Upper lobe of left lung (tissue), 6 donors: ENCODE measurements around the gene GMPPA. TPM values are rescaled to one million over a fixed set of nuclear protein-coding genes. Genes with fewer than 3 reads are reported as not detected.

Experiments
- ATAC-seq, 2 donors: fragments of 200-7000 bp; cut with Tn5 transposase; one replicate each; pipeline ENCODE4 v1.9.1; 2022; ENCODE audit warnings: mild to moderate bottlenecking in 2 of 2, moderate library complexity in 2 of 2; ENCODE audit not compliant: low FRiP score in 2 of 2
- DNase-seq, 2 donors: peaks; one replicate each; pipeline ENCODE4 v3.0.0-alpha.2; 2019 to 2020
- H3K27ac ChIP-seq, 4 donors: fragments of 200-600 bp; sonication (generic); one replicate each; pipeline ENCODE4 v1.5.1; 2016 to 2019
- H3K27me3 ChIP-seq, 4 donors: fragments of 200-600 bp; sonication (generic); one replicate each; pipeline ENCODE4 v1.5.1; 2017 to 2019
- H3K36me3 ChIP-seq, 4 donors: fragments of 200-600 bp; sonication (generic); one replicate each; pipeline ENCODE4 v1.5.1; 2016 to 2019
- H3K4me1 ChIP-seq, 4 donors: fragments of 200-600 bp; sonication (generic); one replicate each; pipeline ENCODE4 v1.5.1; 2018 to 2019
- H3K4me3 ChIP-seq, 4 donors: fragments of 200-600 bp; sonication (generic); one replicate each; pipeline ENCODE4 v1.5.1; 2017 to 2019; ENCODE audit warnings: mild to moderate bottlenecking in 2 of 4, moderate library complexity in 1 of 4
- H3K9me3 ChIP-seq, 4 donors: fragments of 200-600 bp; sonication (generic); one replicate each; pipeline ENCODE4 v1.5.1; 2018 to 2019
- EP300 ChIP-seq, 4 donors: sonication (generic); formaldehyde crosslinking; IDR thresholded peaks; one replicate each; pipeline ENCODE4 v1.5.1; 2017; ENCODE audit warnings: antibody characterized with exemption in 4 of 4, control low read depth in 2 of 4
- POLR2A ChIP-seq, 4 donors: fragments of 450-650 bp; IDR thresholded peaks; one replicate each; pipeline ENCODE4 v1.5.1; 2016 to 2017; ENCODE audit warnings: antibody characterized with exemption in 4 of 4, mild to moderate bottlenecking in 2 of 4
- POLR2AphosphoS5 ChIP-seq, 2 donors: sonication (generic); formaldehyde crosslinking; IDR thresholded peaks; one replicate each; pipeline ENCODE4 v1.5.1; 2017; ENCODE audit warnings: antibody characterized with exemption in 2 of 2
- WGBS, 2 donors: methylation state at CpG; one replicate each; pipeline ENCODE4 v1.1.5; 2017 to 2018; 5-methylcytosine and 5-hydroxymethylcytosine counted together
- total RNA-seq, 6 donors: library from RNA; depleted of rRNA in 4 of 6; stranded (reverse); fragments of >200 nt in 4 of 6; gene quantifications; one replicate each; pipeline versions ENCODE4 v1.1.0 to v1.2.1, GENCODE V29; 2016 to 2021
- TF ChIP-seq, protein P1 (sequence below), 6 experiments: fragments of 450-650 bp in 4 of 6; fragments of 200-600 bp in 2 of 6; sonication (generic) in 2 of 6; IDR thresholded peaks; one replicate each; pipeline ENCODE4 v1.5.1; 2016 to 2019; ENCODE audit warnings: antibody characterized with exemption in 6 of 6
- donor health status: DM: no; HTN: no; CAD: no; lungs with moderate emphysema.
- donor health status: DM: no; HTN: yes; CAD: no; lungs with severe emphysema.

Gene GMPPA
- total RNA-seq, 6 donors from 2014 or later: 20.8 to 38.5 (median 24.9) TPM

DNA sequence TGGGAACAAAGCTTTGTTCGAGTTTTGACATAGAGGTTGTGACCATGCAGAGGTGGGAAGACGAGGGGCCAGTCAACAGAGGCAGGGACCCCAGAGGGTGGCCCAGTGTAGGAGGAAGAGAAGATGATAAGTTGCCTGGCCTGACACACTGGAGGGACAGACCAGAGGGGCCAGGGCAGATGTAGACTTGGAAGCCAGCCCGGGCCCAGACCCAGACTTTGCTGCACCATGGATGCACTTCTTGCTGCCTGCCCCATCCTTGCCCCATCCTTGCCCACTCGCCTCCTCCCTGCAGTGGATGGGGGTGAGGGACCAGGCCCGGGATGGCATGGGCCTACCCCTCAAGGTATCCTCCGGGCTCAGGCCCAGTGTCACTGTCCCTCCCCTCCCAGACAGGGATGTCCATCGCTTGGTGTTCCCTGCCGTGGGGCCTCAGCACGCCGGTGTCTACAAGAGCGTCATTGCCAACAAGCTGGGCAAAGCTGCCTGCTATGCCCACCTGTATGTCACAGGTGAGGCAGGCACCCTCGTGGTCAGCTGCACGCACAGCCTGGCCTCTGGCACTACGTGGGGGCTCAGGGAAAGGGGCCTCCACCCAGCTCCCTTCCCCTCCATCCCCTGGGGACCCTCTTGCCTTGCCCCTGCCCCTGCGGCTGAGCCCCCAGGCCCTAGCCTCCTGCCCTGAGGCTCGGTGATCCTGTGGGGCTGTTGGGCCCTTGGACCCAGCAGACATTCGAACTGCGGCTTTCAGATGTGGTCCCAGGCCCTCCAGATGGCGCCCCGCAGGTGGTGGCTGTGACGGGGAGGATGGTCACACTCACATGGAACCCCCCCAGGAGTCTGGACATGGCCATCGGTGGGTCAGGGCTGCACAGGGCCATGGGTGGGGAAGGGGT, 27.0 kb upstream of the GMPPA start:
- no peaks in the 10 kb centered on the region for H3K9me3 ChIP-seq
- no peak overlapping the region for H3K27ac ChIP-seq
- TF ChIP-seq POLR2A (IDR thresholded peaks at IDR 0.05) (no peak), POLR2AphosphoS5 (IDR thresholded peaks at IDR 0.05) (no peak), EP300 (IDR thresholded peaks at IDR 0.05) (no peak)
- TF ChIP-seq, protein P1, sequence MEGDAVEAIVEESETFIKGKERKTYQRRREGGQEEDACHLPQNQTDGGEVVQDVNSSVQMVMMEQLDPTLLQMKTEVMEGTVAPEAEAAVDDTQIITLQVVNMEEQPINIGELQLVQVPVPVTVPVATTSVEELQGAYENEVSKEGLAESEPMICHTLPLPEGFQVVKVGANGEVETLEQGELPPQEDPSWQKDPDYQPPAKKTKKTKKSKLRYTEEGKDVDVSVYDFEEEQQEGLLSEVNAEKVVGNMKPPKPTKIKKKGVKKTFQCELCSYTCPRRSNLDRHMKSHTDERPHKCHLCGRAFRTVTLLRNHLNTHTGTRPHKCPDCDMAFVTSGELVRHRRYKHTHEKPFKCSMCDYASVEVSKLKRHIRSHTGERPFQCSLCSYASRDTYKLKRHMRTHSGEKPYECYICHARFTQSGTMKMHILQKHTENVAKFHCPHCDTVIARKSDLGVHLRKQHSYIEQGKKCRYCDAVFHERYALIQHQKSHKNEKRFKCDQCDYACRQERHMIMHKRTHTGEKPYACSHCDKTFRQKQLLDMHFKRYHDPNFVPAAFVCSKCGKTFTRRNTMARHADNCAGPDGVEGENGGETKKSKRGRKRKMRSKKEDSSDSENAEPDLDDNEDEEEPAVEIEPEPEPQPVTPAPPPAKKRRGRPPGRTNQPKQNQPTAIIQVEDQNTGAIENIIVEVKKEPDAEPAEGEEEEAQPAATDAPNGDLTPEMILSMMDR (IDR thresholded peaks at IDR 0.05): no peak
- no peaks in the 10 kb centered on the region for H3K36me3 ChIP-seq
- peaks cover 0 to 2% (median 0%) of the 10 kb centered on the region in 4 donors for H3K27me3 ChIP-seq
- H3K4me1 ChIP-seq: peaks cover 0 to 5% (median 2%) of the 10 kb centered on the region in 4 donors
- H3K4me3 ChIP-seq: no peak overlapping the region
- DNase-seq (peak in 1 of 2 donors; percentile 56), ATAC-seq (no peak)
- 76 to 80% methylated on average over 11 to 20 of the region's 22 CpGs for WGBS, 2 donors

DNA sequence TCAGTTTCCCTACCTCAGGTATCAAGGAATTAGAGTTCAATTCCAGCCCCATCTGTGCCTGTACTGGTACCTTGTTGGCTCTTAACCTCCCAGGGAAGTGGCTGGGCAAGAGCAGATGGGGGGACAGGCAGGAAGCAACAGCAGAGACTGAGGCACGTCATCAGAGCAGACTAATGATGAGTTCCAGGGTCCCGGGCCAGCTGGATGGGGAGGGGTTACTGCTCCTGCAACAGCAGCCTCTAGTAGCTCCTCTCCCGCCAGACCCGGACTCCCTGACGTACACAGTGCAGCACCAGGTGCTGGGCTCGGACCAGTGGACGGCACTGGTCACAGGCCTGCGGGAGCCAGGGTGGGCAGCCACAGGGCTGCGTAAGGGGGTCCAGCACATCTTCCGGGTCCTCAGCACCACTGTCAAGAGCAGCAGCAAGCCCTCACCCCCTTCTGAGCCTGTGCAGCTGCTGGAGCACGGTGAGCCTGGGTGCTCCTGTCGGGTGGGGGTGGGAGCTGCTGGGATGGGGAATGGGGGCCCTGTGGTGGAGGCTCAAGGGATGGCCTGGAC, 26.0 kb upstream of the GMPPA start:
- ATAC-seq (peak in 1 of 2 donors; percentile 39), DNase-seq (peak in 1 of 2 donors; percentile 66)

DNA sequence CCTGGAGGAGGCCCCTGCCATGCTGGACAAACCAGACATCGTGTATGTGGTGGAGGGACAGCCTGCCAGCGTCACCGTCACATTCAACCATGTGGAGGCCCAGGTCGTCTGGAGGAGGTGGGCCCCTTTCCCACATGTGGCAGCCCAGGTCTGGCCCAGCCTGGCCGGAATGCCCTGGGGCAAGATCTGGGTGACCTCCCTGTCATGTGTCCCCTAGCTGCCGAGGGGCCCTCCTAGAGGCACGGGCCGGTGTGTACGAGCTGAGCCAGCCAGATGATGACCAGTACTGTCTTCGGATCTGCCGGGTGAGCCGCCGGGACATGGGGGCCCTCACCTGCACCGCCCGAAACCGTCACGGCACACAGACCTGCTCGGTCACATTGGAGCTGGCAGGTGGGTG, 25.2 kb upstream of the GMPPA start:
- peaks cover 0 to 4% (median 0%) of the 10 kb centered on the region in 4 donors for H3K27me3 ChIP-seq
- 93% methylated on average over 18 of the region's 18 CpGs; no CpG with 5 or more reads in 1 of the 2 donors for WGBS, 2 donors
- no peak for TF ChIP-seq POLR2AphosphoS5 (IDR thresholded peaks at IDR 0.05)
- no peak for TF ChIP-seq EP300 (IDR thresholded peaks at IDR 0.05)
- H3K4me1 ChIP-seq: peaks cover 0 to 5% (median 2%) of the 10 kb centered on the region in 4 donors
- peak in 1 of 2 donors; percentile 73 for DNase-seq
- no peaks in the 10 kb centered on the region for H3K9me3 ChIP-seq
- H3K36me3 ChIP-seq: no peaks in the 10 kb centered on the region
- ATAC-seq: no peak
- H3K27ac ChIP-seq: no peak overlapping the region
- no peak overlapping the region for H3K4me3 ChIP-seq

More for the DNA sequence above, 26.0 kb upstream of the GMPPA start:
- Histone ChIP-seq H3K9me3 (no peaks in the 10 kb centered on the region), H3K27ac (no peak overlapping the region), H3K4me1 (peaks cover 0 to 5% (median 2%) of the 10 kb centered on the region in 4 donors), H3K27me3 (peaks cover 0 to 4% (median 0%) of the 10 kb centered on the region in 4 donors), H3K36me3 (no peaks in the 10 kb centered on the region), H3K4me3 (no peak overlapping the region)
- WGBS, 2 donors: 63 to 91% methylated on average over 1 to 10 of the region's 12 CpGs
- TF ChIP-seq POLR2A (IDR thresholded peaks at IDR 0.05): no peak
- no peak for TF ChIP-seq EP300 (IDR thresholded peaks at IDR 0.05)
- no peak for TF ChIP-seq POLR2AphosphoS5 (IDR thresholded peaks at IDR 0.05)
- TF ChIP-seq, protein P1 (IDR thresholded peaks at IDR 0.05): no peak

DNA sequence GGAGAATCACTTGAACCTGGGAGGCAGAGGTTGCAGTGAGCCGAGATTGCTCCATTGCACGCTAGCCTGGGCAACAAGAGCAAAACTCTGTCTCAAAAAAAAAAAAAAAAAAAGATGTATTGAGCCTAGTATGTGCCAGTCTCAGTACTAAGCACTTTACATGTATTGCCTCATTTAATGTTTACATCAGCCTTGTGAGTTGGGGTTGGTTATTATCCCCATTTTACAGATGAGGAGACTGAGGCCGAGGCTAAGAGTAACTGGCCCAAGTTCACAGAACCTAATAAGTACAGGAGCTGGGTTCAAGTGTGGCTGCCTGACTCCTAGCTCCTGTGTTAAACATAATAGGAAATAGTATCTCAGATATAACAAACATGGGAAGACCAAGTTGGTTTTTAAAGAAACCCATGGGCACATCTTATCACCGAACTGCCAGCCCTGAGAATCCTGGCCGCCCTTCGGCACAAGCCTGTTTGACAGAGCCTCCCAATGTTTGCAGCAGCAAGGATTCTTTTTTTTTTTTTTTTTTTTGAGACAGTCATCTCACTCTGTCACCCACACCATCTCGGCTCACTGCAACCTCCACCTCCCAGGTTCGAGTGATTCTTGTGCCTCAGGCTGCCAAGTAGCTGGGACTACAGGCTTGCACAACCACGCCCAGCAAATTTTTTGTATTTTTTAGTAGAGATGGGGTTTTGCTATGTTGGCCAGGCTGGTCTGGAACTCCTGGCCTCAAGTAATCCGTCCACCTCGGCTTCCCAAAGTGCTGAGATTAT, 24.2 kb upstream of the GMPPA start:
- no peak overlapping the region for H3K4me3 ChIP-seq
- H3K36me3 ChIP-seq: no peaks in the 10 kb centered on the region
- peaks cover 0 to 4% (median 0%) of the 10 kb centered on the region in 4 donors for H3K27me3 ChIP-seq
- ATAC-seq: no peak
- no peak overlapping the region for H3K27ac ChIP-seq
- WGBS, 2 donors: 68 to 72% methylated on average over 11 of the region's 11 CpGs
- H3K4me1 ChIP-seq: peaks cover 0 to 5% (median 2%) of the 10 kb centered on the region in 4 donors
- TF ChIP-seq POLR2A (IDR thresholded peaks at IDR 0.05) (no peak), POLR2AphosphoS5 (IDR thresholded peaks at IDR 0.05) (no peak), EP300 (IDR thresholded peaks at IDR 0.05) (no peak)
- TF ChIP-seq, protein P1 (IDR thresholded peaks at IDR 0.05): no peak
- H3K9me3 ChIP-seq: no peaks in the 10 kb centered on the region
- no peak for DNase-seq

DNA sequence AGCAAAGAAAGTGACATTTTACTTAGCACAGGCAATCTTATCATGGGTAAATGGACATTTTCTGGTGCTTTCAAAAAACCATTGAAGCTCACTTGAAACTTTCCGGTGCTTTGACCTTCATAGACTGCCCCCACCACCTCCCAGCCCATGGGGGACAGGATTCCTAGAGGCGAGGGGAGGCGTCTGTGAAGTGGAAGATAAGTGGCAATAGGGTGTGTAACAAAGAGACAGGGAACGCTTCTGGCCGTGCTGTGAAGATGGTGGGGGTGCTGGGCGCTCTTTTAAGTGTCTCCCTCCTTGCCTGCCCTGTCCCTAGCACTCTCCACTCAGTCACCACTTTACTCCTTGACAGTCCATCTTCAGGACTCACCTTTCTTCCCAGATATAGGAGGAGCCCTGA, 23.4 kb upstream of the GMPPA start:
- WGBS, 2 donors: 43 to 56% methylated on average over 6 of the region's 6 CpGs
- Histone ChIP-seq H3K4me3 (no peak overlapping the region), H3K4me1 (peaks cover 0 to 5% (median 2%) of the 10 kb centered on the region in 4 donors), H3K9me3 (no peaks in the 10 kb centered on the region), H3K36me3 (no peaks in the 10 kb centered on the region), H3K27me3 (peaks cover 0 to 4% (median 0%) of the 10 kb centered on the region in 4 donors), H3K27ac (no peak overlapping the region)
- DNase-seq: no peak
- ATAC-seq: no peak
- TF ChIP-seq POLR2AphosphoS5 (IDR thresholded peaks at IDR 0.05) (no peak), POLR2A (IDR thresholded peaks at IDR 0.05) (no peak), EP300 (IDR thresholded peaks at IDR 0.05) (no peak)
- TF ChIP-seq, protein P1 (IDR thresholded peaks at IDR 0.05): no peak
